HUDEP-2 (cell line): Measurements from ENCODE around the gene CLIP2.
A peak's percentile ranks its signal among the peaks of the same experiment; 100 is the strongest.
"Not testable (repeated sequence)": the region's sequence is repeated elsewhere in the genome, so short reads cannot be mapped to it uniquely, and the experiment has no call there.

Source experiments
- DNase-seq, 76 experiments: peaks; one replicate each; lab custom pipeline; 2025; ENCODE audit not compliant: unreplicated experiment in 76 of 76; lab: John Stamatoyannopoulos, UW

CLIP2 gene

GRCh38 chr7:74294191-74294998 lies 5.2 kb downstream of the CLIP2 start:
- no peak for DNase-seq

- no peak for DNase-seq
These were observed 8.5 kb downstream of the CLIP2 start for GRCh38 chr7:74297516-74298233.

GRCh38 chr7:74299401-74299800 lies 10.2 kb downstream of the CLIP2 start:
- DNase-seq, result no peak

- DNase-seq, result no peak
These were observed 11.7 kb downstream of the CLIP2 start for GRCh38 chr7:74300926-74301325.

GRCh38 chr7:74302745-74303221 lies 13.6 kb downstream of the CLIP2 start:
- peak in 1 of 76 experiments; percentile 10 for DNase-seq

- DNase-seq, result no peak
These were observed 15.3 kb downstream of the CLIP2 start for GRCh38 chr7:74304550-74304949.

GRCh38 chr7:74306004-74306729 lies 17.0 kb downstream of the CLIP2 start:
- no peak for DNase-seq

GRCh38 chr7:74306730-74307469 lies 17.7 kb downstream of the CLIP2 start:
- DNase-seq, result peak in 6 of 76 experiments; percentile 3 to 28 (median 15)

GRCh38 chr7:74307738-74308505 lies 18.7 kb downstream of the CLIP2 start:
- DNase-seq, result no peak

- DNase-seq, result no peak
These were observed 20.0 kb downstream of the CLIP2 start for GRCh38 chr7:74309181-74309580.

- peak in 3 of 76 experiments; percentile 5 to 30 (median 20) for DNase-seq
These were observed 22.1 kb downstream of the CLIP2 start for GRCh38 chr7:74311305-74311744.

GRCh38 chr7:74312418-74313028 lies 23.3 kb downstream of the CLIP2 start:
- no peak for DNase-seq

GRCh38 chr7:74315891-74316290 lies 26.7 kb downstream of the CLIP2 start:
- not testable (repeated sequence) for DNase-seq

- no peak for DNase-seq
These were observed 28.1 kb downstream of the CLIP2 start for GRCh38 chr7:74317146-74317782.

- no peak for DNase-seq
These were observed 28.8 kb downstream of the CLIP2 start for GRCh38 chr7:74318043-74318442.

GRCh38 chr7:74320645-74321221 lies 31.5 kb downstream of the CLIP2 start:
- peak in 16 of 76 experiments; percentile 3 to 55 (median 16) for DNase-seq

- DNase-seq, result not testable (repeated sequence)
These were observed 33.7 kb downstream of the CLIP2 start for GRCh38 chr7:74322892-74323291.

GRCh38 chr7:74324531-74325209 lies 35.5 kb downstream of the CLIP2 start:
- no peak for DNase-seq
